GM12878 (cell line): Measurements from ENCODE around the gene GUCY1A1. TPM values are rescaled to one million over a fixed set of nuclear protein-coding genes. Genes with fewer than 3 reads are reported as not detected.

ENCODE experiments used
- ATAC-seq: fragments of 200-7000 bp; cut with Tn5 transposase; 3 replicates; pipeline ENCODE4 v1.9.1; 2020; ENCODE audit warnings: mild to moderate bottlenecking, moderate library complexity
- BruUV-seq: library from RNA; stranded (reverse); fragments of 400-500 nt; replicated peaks from 2 replicates; lab custom pipeline; 2021; lab: Mats Ljungman, UMichigan
- CTCF ChIA-PET: fragments of 300-600 bp; sonication (Branson Sonifier 250); formaldehyde crosslinking; extraction: SDS; loops from one replicate; lab custom pipeline; 2021; ENCODE audit warnings: inconsistent platforms; lab: Yijun Ruan, JAX
- POLR2A ChIA-PET: fragments of 350-600 bp; formaldehyde crosslinking; extraction: SDS; loops from one replicate; lab custom pipeline; 2021; ENCODE audit warnings: inconsistent platforms; lab: Charles Lee
- RAD21 ChIA-PET: fragments of 300-600 bp; sonication (Branson Sonifier 250); formaldehyde crosslinking; loops from one replicate; lab custom pipeline; 2023; ENCODE audit warnings: antibody characterized with exemption; ENCODE audit not compliant: unreplicated experiment; lab: Charles Lee
- SMC1A ChIA-PET: fragments of 300-600 bp; sonication (Branson Sonifier 250); formaldehyde crosslinking; loops from one replicate; lab custom pipeline; 2023; ENCODE audit not compliant: unreplicated experiment, uncharacterized antibody; lab: Charles Lee
- DNase-seq: peaks from one replicate; pipeline ENCODE4 v3.0.0-alpha.2; 2011; ENCODE audit warnings: low read depth, low spot score
- FAIRE-seq: peaks from 3 replicates; lab custom pipeline; 2011; peaks lifted over from hg19 to GRCh38; lab: Jason Lieb, UNC
- H2AFZ ChIP-seq: 2 replicates; pipeline ENCODE4 v1.6.0; 2011; ENCODE audit warnings: low read depth, low read length, control low read depth; ENCODE audit not compliant: control insufficient read depth
- H3K27ac ChIP-seq: 2 replicates; pipeline ENCODE4 v1.5.1; 2011; ENCODE audit warnings: control low read depth; ENCODE audit not compliant: control insufficient read depth, insufficient read depth
- H3K27me3 ChIP-seq, 2 experiments: replicated peaks in 1 of 2; 2 replicates each; pipeline versions ENCODE4 v1.6.0 to v1.6.1; 2011; ENCODE audit warnings: low read length in 1 of 2; ENCODE audit not compliant: control insufficient read depth in 2 of 2, insufficient read depth in 2 of 2
- H3K36me3 ChIP-seq, 2 experiments: 2 replicates each; pipeline ENCODE4 v1.5.1; 2011; ENCODE audit warnings: low read length in 1 of 2; ENCODE audit not compliant: control insufficient read depth in 2 of 2, insufficient read depth in 2 of 2
- H3K4me1 ChIP-seq: 2 replicates; pipeline ENCODE4 v1.6.1; 2011; ENCODE audit warnings: mild to moderate bottlenecking, low read length, moderate library complexity, mixed read lengths; ENCODE audit not compliant: control insufficient read depth, insufficient read depth
- H3K4me2 ChIP-seq: 2 replicates; pipeline ENCODE4 v1.6.0; 2011; ENCODE audit warnings: control low read depth; ENCODE audit not compliant: control insufficient read depth, insufficient read depth
- H3K4me3 ChIP-seq: fragments of 200-600 bp; sonication (generic); 2 replicates; pipeline ENCODE4 v1.5.1; 2016
- H3K79me2 ChIP-seq: 2 replicates; pipeline ENCODE4 v1.6.0; 2011; ENCODE audit warnings: low read length; ENCODE audit not compliant: control insufficient read depth, insufficient read depth
- H3K9ac ChIP-seq: 2 replicates; pipeline ENCODE4 v1.8.0; 2011; ENCODE audit warnings: low read length, control low read depth, mixed read lengths; ENCODE audit not compliant: control insufficient read depth, insufficient read depth
- H3K9me3 ChIP-seq: replicated peaks from 3 replicates; pipeline ENCODE4 v1.5.1; 2011; ENCODE audit warnings: mild to moderate bottlenecking, low read length; ENCODE audit not compliant: control insufficient read depth, insufficient read depth
- H4K20me1 ChIP-seq: 2 replicates; pipeline ENCODE4 v1.6.0; 2011; ENCODE audit not compliant: control insufficient read depth, insufficient read depth
- ASH2L ChIP-seq: fragments of 300-600, 200-600 bp; sonication (generic); IDR thresholded peaks from 2 replicates; pipeline ENCODE4 v1.6.1; 2017; ENCODE audit warnings: low read depth, mild to moderate bottlenecking, borderline replicate concordance
- GATAD2B ChIP-seq: fragments of 450-650 bp; conservative IDR thresholded peaks from 2 replicates; pipeline ENCODE4 v1.6.1; 2017; ENCODE audit warnings: low read depth, mild to moderate bottlenecking, moderate library complexity
- JUND ChIP-seq: IDR thresholded peaks from 2 replicates; pipeline ENCODE4 v1.6.1; 2012; ENCODE audit warnings: low read depth, mild to moderate bottlenecking, low read length, improper control_type of control experiment, moderate library complexity
- MEF2A ChIP-seq: IDR thresholded peaks from 2 replicates; pipeline ENCODE4 v1.6.1; 2011; ENCODE audit warnings: low read depth, mild to moderate bottlenecking, low read length, moderate library complexity; ENCODE audit not compliant: insufficient read depth
- NR2F1 ChIP-seq: fragments of 450-650 bp; conservative IDR thresholded peaks from 2 replicates; pipeline ENCODE4 v1.6.1; 2017; ENCODE audit warnings: mild to moderate bottlenecking
- RBBP5 ChIP-seq: fragments of 200-600 bp; sonication (generic); conservative IDR thresholded peaks from 2 replicates; pipeline ENCODE4 v1.6.1; 2016
- RUNX3 ChIP-seq: IDR thresholded peaks from 2 replicates; pipeline ENCODE4 v1.6.1; 2012; ENCODE audit warnings: low read length, inconsistent platforms
- TCF7 ChIP-seq: IDR thresholded peaks from 2 replicates; pipeline ENCODE4 v1.6.1; 2014; ENCODE audit warnings: antibody characterized with exemption, borderline replicate concordance
- ZBED1 ChIP-seq: IDR thresholded peaks from 2 replicates; pipeline ENCODE4 v1.6.1; 2016; ENCODE audit warnings: borderline replicate concordance
- WGBS: methylation state at CpG from one replicate; pipeline ENCODE4 v1.1.6; 2016; ENCODE audit warnings: low lambda C conversion rate; ENCODE audit not compliant: insufficient replicate concordance, insufficient coverage; ENCODE audit errors: missing lambda C conversion rate; 5-methylcytosine and 5-hydroxymethylcytosine counted together
- in situ Hi-C: fragments of 300-500 bp; cut with MboI; formaldehyde crosslinking; loops from 9 replicates; pipeline ENCODE4 v1.14.3; 2018; ENCODE audit warnings: mixed read lengths
- intact Hi-C: fragments of 100-400 bp; cut with micrococcal nuclease; formaldehyde crosslinking; loops from one replicate; pipeline ENCODE4 v1.14.2; 2022; ENCODE audit not compliant: unreplicated experiment
- polyA plus RNA-seq, 11 experiments: library from polyadenylated mRNA; depleted of rRNA in 4 of 11; unstranded in 6 of 11; stranded (reverse) in 5 of 11; fragments of >200 nt; fragmentation: Nextera tagmentation in 4 of 11; fragmentation: Illumina TruSeq in 1 of 11; extraction: Ambion mirVana in 4 of 11; extraction: Trizol in 1 of 11; gene quantifications; 1 replicate in 1 of 11; 2 replicates in 10 of 11; pipeline versions ENCODE4 v1.2.1 to v1.2.3, GENCODE V29; 2011 to 2016; ENCODE audit warnings: inconsistent platforms in 2 of 11, missing spikeins in 2 of 11, low read depth in 1 of 11
- total RNA-seq, 4 experiments: library from RNA; depleted of rRNA in 3 of 4; stranded (reverse); fragments of >200 nt in 3 of 4; fragmentation: Illumina TruSeq in 1 of 4; extraction: Trizol in 1 of 4; gene quantifications; 2 replicates each; pipeline versions ENCODE4 v1.2.1 to v1.2.3, GENCODE V29; 2013 to 2021
- TF ChIP-seq, protein P1 (sequence below): fragments of 450-650 bp; IDR thresholded peaks from 2 replicates; pipeline ENCODE4 v1.6.1; 2017; ENCODE audit warnings: mild to moderate bottlenecking, low read depth, inconsistent platforms; ENCODE audit not compliant: poor library complexity, severe bottlenecking

Gene GUCY1A1
- total and polyA plus RNA-seq, 10 of the 15 experiments (the other 5 are each of a cell fraction or from before 2014, with no cell fraction given) = 0.44 to 22.6 (median 0.55) TPM

DNA sequence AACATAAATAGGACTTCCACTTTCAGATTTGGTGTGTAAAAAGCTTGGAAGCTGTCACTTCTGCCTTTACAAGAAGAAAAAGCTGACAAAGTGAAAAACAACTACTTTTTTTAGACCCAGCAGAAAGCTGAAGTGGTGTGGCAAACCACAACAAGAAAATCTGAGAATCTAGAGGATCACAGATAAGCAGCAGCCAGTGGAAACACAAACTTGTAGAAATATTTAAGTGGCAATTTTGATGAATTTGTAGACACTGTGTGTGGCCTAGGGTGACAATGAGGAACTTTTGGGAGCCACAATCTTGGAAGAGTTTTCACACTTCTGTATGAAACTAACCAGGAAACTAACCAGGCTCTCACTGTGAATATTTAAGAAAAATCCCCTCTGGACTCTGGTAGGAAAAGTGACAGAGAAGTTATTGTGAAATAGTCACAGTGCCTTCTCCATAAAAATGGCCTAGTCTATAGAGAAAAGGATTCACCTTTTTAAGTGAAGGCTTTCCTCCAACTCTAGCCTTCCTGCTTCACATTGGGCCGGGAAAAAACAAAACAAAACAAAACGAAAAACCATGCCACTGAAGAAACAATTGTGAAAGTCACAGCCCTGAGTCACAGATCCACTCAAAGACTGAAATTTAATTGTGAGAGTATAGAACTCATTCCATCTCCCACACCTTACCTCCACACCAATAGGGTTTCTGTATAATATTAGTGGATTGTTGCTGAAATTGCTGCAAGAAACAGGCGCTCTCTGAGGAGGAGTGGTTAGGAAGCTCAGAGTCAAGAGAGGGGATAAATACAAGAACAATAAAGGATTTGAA, 26.7 kb upstream of the GUCY1A1 start (continued):
- TF ChIP-seq, protein P1, sequence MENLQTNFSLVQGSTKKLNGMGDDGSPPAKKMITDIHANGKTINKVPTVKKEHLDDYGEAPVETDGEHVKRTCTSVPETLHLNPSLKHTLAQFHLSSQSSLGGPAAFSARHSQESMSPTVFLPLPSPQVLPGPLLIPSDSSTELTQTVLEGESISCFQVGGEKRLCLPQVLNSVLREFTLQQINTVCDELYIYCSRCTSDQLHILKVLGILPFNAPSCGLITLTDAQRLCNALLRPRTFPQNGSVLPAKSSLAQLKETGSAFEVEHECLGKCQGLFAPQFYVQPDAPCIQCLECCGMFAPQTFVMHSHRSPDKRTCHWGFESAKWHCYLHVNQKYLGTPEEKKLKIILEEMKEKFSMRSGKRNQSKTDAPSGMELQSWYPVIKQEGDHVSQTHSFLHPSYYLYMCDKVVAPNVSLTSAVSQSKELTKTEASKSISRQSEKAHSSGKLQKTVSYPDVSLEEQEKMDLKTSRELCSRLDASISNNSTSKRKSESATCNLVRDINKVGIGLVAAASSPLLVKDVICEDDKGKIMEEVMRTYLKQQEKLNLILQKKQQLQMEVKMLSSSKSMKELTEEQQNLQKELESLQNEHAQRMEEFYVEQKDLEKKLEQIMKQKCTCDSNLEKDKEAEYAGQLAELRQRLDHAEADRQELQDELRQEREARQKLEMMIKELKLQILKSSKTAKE = peak; percentile 62
- TF ChIP-seq ZBED1 (no peak), JUND (no peak), MEF2A (0 out of 2 replicates have a peak, but pooled peaks have one; percentile 9), RUNX3 (peak; percentile 70)

DNA sequence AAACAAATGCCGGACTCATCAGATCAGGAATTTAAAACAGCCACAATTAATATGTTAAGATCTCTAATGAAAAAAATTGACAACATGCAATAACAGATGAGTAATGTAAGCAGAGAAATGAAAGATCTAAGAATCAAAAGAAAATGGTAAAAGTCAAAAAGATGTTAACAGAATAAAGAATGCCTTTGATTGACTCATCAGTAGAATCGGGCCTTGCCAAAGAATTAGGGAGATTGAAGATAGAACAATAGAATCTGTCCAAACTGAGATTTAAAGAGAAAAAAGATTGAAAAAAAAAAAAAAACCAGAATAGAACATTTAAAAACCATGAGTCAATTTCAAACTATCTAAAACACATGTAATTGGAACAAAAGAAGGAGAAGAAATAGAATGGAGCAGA, 25.9 kb upstream of the GUCY1A1 start:
- Histone ChIP-seq H3K36me3 (no peaks in the 10 kb centered on the region), H3K27me3 (no peaks in the 10 kb centered on the region), H4K20me1 (no peaks in the 10 kb centered on the region), H3K4me3 (no peak overlapping the region), H3K9me3 (no peaks in the 10 kb centered on the region), H3K79me2 (no peaks in the 10 kb centered on the region), H3K27ac (no peak overlapping the region), H2AFZ (no peak overlapping the region), H3K4me1 (peaks cover 7% of the 10 kb centered on the region)
- SMC1A ChIA-PET = interaction anchor here (0.7 to 3.9 kb wide), 12 partner anchors 9 to 146 kb away, joined by 3 to 52 read pairs (median 10); partner anchors contain the start of gene GUCY1A1
- intact Hi-C loops = no loop called here
- no peak for FAIRE-seq
- no peak for DNase-seq
- POLR2A ChIA-PET = interaction anchor here (0.8 to 2.7 kb wide), 5 partner anchors 11 to 128 kb away, joined by 3 to 23 read pairs (median 4); partner anchors contain the start of gene GUCY1A1
- BruUV-seq = no TSS peak
- 94% methylated on average over 2 of the region's 2 CpGs for WGBS
- TF ChIP-seq TCF7 (no peak), ASH2L (no peak), NR2F1 (no peak), GATAD2B (no peak), RBBP5 (no peak), ZBED1 (no peak)
- TF ChIP-seq, all 136 proteins: peak for 0
- ChIA-PET CTCF (interaction anchor here (1.9 to 2.1 kb wide), 3 partner anchors 15 to 27 kb away, joined by 5 to 12 read pairs (median 12); no protein-coding TSS in a partner anchor), RAD21 (interaction anchor here (1.2 to 2.9 kb wide), 10 partner anchors 8 to 62 kb away, joined by 3 to 32 read pairs (median 6); partner anchors contain the start of gene GUCY1A1)
- Histone ChIP-seq H3K4me2 (no peak overlapping the region), H3K9ac (no peak overlapping the region)
- no peak for ATAC-seq
- in situ Hi-C loops = no loop called here
